H9 (cell line): ENCODE measurements around the gene GPC4. TPM values are rescaled to one million over a fixed set of nuclear protein-coding genes. Genes with fewer than 3 reads are reported as not detected.

Experiments used
- DNase-seq: peaks from one replicate; pipeline ENCODE4 v3.0.0-alpha.2; 2017
- H2AFZ ChIP-seq: one replicate; pipeline ENCODE4 v1.6.1; 2013; ENCODE audit warnings: mild to moderate bottlenecking, low read length, control low read depth, moderate library complexity
- H2AK5ac ChIP-seq: 2 replicates; pipeline ENCODE4 v1.6.1; 2013; ENCODE audit warnings: low read length, control low read depth, mixed read lengths; ENCODE audit not compliant: insufficient read length
- H2BK120ac ChIP-seq: one replicate; pipeline ENCODE4 v1.6.1; 2013; ENCODE audit warnings: low read depth, mild to moderate bottlenecking, low read length, control low read depth, inconsistent platforms; ENCODE audit not compliant: poor library complexity, severe bottlenecking
- H2BK12ac ChIP-seq: 2 replicates; pipeline ENCODE4 v1.6.1; 2013; ENCODE audit warnings: low read length, control low read depth, mixed read lengths, low read depth; ENCODE audit not compliant: insufficient read length
- H2BK15ac ChIP-seq: 2 replicates; pipeline ENCODE4 v1.6.1; 2013; ENCODE audit warnings: low read depth, low read length, control low read depth
- H2BK20ac ChIP-seq: one replicate; pipeline ENCODE4 v1.6.1; 2013; ENCODE audit warnings: low read depth, mild to moderate bottlenecking, low read length, control low read depth, inconsistent platforms; ENCODE audit not compliant: poor library complexity, severe bottlenecking
- H2BK5ac ChIP-seq: 2 replicates; pipeline ENCODE4 v1.6.1; 2013; ENCODE audit warnings: low read length, control low read depth, mixed read lengths; ENCODE audit not compliant: insufficient read length
- H3K14ac ChIP-seq: 2 replicates; pipeline ENCODE4 v1.6.1; 2013; ENCODE audit warnings: low read length, control low read depth; ENCODE audit not compliant: insufficient read depth
- H3K18ac ChIP-seq: 2 replicates; pipeline ENCODE4 v1.6.1; 2013; ENCODE audit warnings: low read depth, mild to moderate bottlenecking, mixed read lengths, low read length, control low read depth; ENCODE audit not compliant: insufficient read length
- H3K23ac ChIP-seq: 2 replicates; pipeline ENCODE4 v1.6.1; 2013; ENCODE audit warnings: low read length, control low read depth, mixed read lengths, low read depth; ENCODE audit not compliant: insufficient read length
- H3K23me2 ChIP-seq: 2 replicates; pipeline ENCODE4 v1.6.1; 2013; ENCODE audit warnings: low read depth, mild to moderate bottlenecking, mixed read lengths, low read length, control low read depth; ENCODE audit not compliant: insufficient read length, poor library complexity, severe bottlenecking
- H3K27ac ChIP-seq: 2 replicates; pipeline ENCODE4 v1.5.1; 2013; ENCODE audit warnings: low read length, control low read depth, mixed read lengths, low read depth; ENCODE audit not compliant: insufficient read length
- H3K27me3 ChIP-seq: 2 replicates; pipeline ENCODE4 v1.6.1; 2013; ENCODE audit warnings: low read length, control low read depth, inconsistent platforms; ENCODE audit not compliant: insufficient read depth
- H3K4ac ChIP-seq: 2 replicates; pipeline ENCODE4 v1.6.1; 2013; ENCODE audit warnings: low read depth, mild to moderate bottlenecking, control low read depth, inconsistent platforms, low read length, moderate library complexity
- H3K4me1 ChIP-seq: 2 replicates; pipeline ENCODE4 v1.6.1; 2013; ENCODE audit warnings: low read length, control low read depth, inconsistent platforms; ENCODE audit not compliant: insufficient read depth
- H3K4me2 ChIP-seq: 2 replicates; pipeline ENCODE4 v1.6.1; 2013; ENCODE audit warnings: low read length, control low read depth, mixed read lengths; ENCODE audit not compliant: insufficient read length, insufficient read depth
- H3K56ac ChIP-seq: 2 replicates; pipeline ENCODE4 v1.6.1; 2013; ENCODE audit warnings: low read depth, mild to moderate bottlenecking, mixed read lengths, low read length, control low read depth; ENCODE audit not compliant: insufficient read length
- H3K79me1 ChIP-seq: 2 replicates; pipeline ENCODE4 v1.6.1; 2013; ENCODE audit warnings: low read depth, mild to moderate bottlenecking, moderate library complexity, low read length, control low read depth, inconsistent platforms; ENCODE audit not compliant: insufficient read depth, poor library complexity, severe bottlenecking
- H3K79me2 ChIP-seq: 2 replicates; pipeline ENCODE4 v1.6.1; 2013; ENCODE audit warnings: low read length, control low read depth, inconsistent platforms; ENCODE audit not compliant: insufficient read depth
- H3K9ac ChIP-seq: 2 replicates; pipeline ENCODE4 v1.6.1; 2013; ENCODE audit warnings: low read length, control low read depth, mixed read lengths; ENCODE audit not compliant: insufficient read length; ENCODE audit errors: extremely low read depth
- H3K9me3 ChIP-seq: one replicate; pipeline ENCODE4 v1.6.1; 2013; ENCODE audit warnings: low read depth, low read length, inconsistent platforms; ENCODE audit not compliant: control insufficient read depth
- H3T11ph ChIP-seq: one replicate; pipeline ENCODE4 v1.6.1; 2013; ENCODE audit warnings: mild to moderate bottlenecking, low read length, control low read depth, inconsistent platforms
- H4K20me1 ChIP-seq: one replicate; pipeline ENCODE4 v1.6.1; 2013; ENCODE audit not compliant: control insufficient read depth, insufficient read length, insufficient read depth
- H4K5ac ChIP-seq: 2 replicates; pipeline ENCODE4 v1.6.1; 2013; ENCODE audit warnings: low read depth, mild to moderate bottlenecking, mixed read lengths, low read length, control low read depth; ENCODE audit not compliant: insufficient read length
- H4K8ac ChIP-seq: replicated peaks from 2 replicates; pipeline ENCODE4 v1.6.1; 2013; ENCODE audit warnings: low read length, control low read depth, mixed read lengths, low read depth; ENCODE audit not compliant: insufficient read length
- H4K91ac ChIP-seq: 2 replicates; pipeline ENCODE4 v1.6.1; 2013; ENCODE audit warnings: low read depth, mild to moderate bottlenecking, moderate library complexity, mixed read lengths, low read length, control low read depth; ENCODE audit not compliant: insufficient read length
- H3K27ac Mint-ChIP-seq, 3 experiments: 2 replicates in 2 of 3; 3 replicates in 1 of 3; pipeline ENCODE4 v1.8.0; 2020 to 2021; ENCODE audit warnings: mixed read lengths in 3 of 3, mild to moderate bottlenecking in 1 of 3, moderate library complexity in 1 of 3
- H3K27me3 Mint-ChIP-seq: 2 replicates; pipeline ENCODE4 v1.8.0; 2021; ENCODE audit warnings: low read depth, mild to moderate bottlenecking, moderate library complexity, mixed read lengths
- H3K36me3 Mint-ChIP-seq, 3 experiments: 2 replicates in 2 of 3; 3 replicates in 1 of 3; pipeline ENCODE4 v1.8.0; 2020 to 2021; ENCODE audit warnings: low read depth in 3 of 3, mixed read lengths in 3 of 3; ENCODE audit not compliant: insufficient read depth in 1 of 3
- H3K4me1 Mint-ChIP-seq, 2 experiments: 2 replicates each; pipeline ENCODE4 v1.8.0; 2020; ENCODE audit warnings: mixed read lengths in 2 of 2
- H3K4me3 Mint-ChIP-seq, 2 experiments: 2 replicates in 1 of 2; 3 replicates in 1 of 2; pipeline ENCODE4 v1.8.0; 2020 to 2021; ENCODE audit warnings: mild to moderate bottlenecking in 2 of 2, mixed read lengths in 2 of 2, moderate library complexity in 1 of 2
- H3K9me3 Mint-ChIP-seq, 2 experiments: 2 replicates in 1 of 2; 3 replicates in 1 of 2; pipeline ENCODE4 v1.8.0; 2020; ENCODE audit warnings: mild to moderate bottlenecking in 2 of 2, mixed read lengths in 2 of 2, moderate library complexity in 1 of 2
- WGBS: extraction: QIAGEN DNeasy Blood & Tissue Kit; methylation state at CpG from one replicate; pipeline ENCODE4 v1.1.7; 2013; ENCODE audit warnings: missing lambda C conversion rate, low lambda C conversion rate, mixed read lengths; ENCODE audit not compliant: insufficient read length; ENCODE audit errors: extremely low coverage; 5-methylcytosine and 5-hydroxymethylcytosine counted together
- total RNA-seq: library from RNA; stranded (reverse); gene quantifications from 2 replicates; pipeline ENCODE4 v1.2.1, GENCODE V29; 2021
- TF ChIP-seq, protein P1 (sequence below): fragments of 200-600 bp; sonication (generic); conservative IDR thresholded peaks from 3 replicates; pipeline ENCODE4 v1.8.0; 2021; ENCODE audit warnings: antibody characterized with exemption, mild to moderate bottlenecking

The GPC4 gene
- total RNA-seq, 1 experiment from 2014 or later = 416 TPM

DNA sequence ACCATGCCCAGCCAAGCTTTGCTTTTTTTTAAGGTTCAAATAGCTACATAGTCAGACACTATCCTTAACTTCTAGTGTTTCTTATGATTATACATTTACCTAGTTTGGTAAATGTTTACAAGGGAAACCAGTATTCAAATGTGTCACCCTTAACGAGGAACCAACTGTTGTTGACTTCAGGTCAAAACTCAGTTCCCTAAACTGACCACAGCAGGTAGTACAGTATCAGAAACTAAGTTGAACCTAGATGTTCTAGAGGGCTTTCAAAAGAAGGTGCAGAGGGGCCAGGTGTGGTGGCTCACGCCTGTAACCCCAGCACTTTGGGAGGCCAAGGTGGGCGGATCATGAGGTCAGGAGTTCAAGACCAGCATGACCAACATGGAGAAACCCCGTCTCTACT, 11.3 kb downstream of the GPC4 start:
- H3K4me3 Mint-ChIP-seq = no peak overlapping the region
- H2BK120ac ChIP-seq = no peak overlapping the region
- H3K79me1 ChIP-seq = peaks cover 2% of the 10 kb centered on the region
- H3K27ac Mint-ChIP-seq = no peak overlapping the region; a peak in 1 of 7 replicates
- H2AK5ac ChIP-seq = no peak overlapping the region
- H2BK12ac ChIP-seq = no peak overlapping the region
- no peak overlapping the region for H2AFZ ChIP-seq
- DNase-seq = no peak
- TF ChIP-seq, protein P1, sequence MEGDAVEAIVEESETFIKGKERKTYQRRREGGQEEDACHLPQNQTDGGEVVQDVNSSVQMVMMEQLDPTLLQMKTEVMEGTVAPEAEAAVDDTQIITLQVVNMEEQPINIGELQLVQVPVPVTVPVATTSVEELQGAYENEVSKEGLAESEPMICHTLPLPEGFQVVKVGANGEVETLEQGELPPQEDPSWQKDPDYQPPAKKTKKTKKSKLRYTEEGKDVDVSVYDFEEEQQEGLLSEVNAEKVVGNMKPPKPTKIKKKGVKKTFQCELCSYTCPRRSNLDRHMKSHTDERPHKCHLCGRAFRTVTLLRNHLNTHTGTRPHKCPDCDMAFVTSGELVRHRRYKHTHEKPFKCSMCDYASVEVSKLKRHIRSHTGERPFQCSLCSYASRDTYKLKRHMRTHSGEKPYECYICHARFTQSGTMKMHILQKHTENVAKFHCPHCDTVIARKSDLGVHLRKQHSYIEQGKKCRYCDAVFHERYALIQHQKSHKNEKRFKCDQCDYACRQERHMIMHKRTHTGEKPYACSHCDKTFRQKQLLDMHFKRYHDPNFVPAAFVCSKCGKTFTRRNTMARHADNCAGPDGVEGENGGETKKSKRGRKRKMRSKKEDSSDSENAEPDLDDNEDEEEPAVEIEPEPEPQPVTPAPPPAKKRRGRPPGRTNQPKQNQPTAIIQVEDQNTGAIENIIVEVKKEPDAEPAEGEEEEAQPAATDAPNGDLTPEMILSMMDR = no peak
- no peaks in the 10 kb centered on the region; the same call in 1 of the 2 replicates for H3K27me3 Mint-ChIP-seq
- no peak overlapping the region for H3K4ac ChIP-seq
- no peaks in the 10 kb centered on the region for H3K9me3 ChIP-seq
- no peak overlapping the region for H2BK15ac ChIP-seq
- H3K14ac ChIP-seq = no peak overlapping the region
- H3K36me3 Mint-ChIP-seq = peaks cover 56 to 92% (median 79%) of the 10 kb centered on the region in 3 experiments
- no CpG with 5 or more reads among the region's 4 CpGs for WGBS
- 0 out of 2 replicates have a peak, but pooled peaks cover 5% of the 10 kb centered on the region for H3K4me1 ChIP-seq
- H2BK20ac ChIP-seq = no peak overlapping the region
- H3K23ac ChIP-seq = no peak overlapping the region
- no peak overlapping the region for H4K8ac ChIP-seq
- H3K23me2 ChIP-seq = no peaks in the 10 kb centered on the region
- H3K27me3 ChIP-seq = no peaks in the 10 kb centered on the region
- H2BK5ac ChIP-seq = no peak overlapping the region
- no peak overlapping the region for H3K56ac ChIP-seq
- no peak overlapping the region for H3K18ac ChIP-seq
- no peak overlapping the region for H4K5ac ChIP-seq
- no peaks in the 10 kb centered on the region for H3K9me3 Mint-ChIP-seq
- no peak overlapping the region for H3T11ph ChIP-seq
- H3K4me2 ChIP-seq = no peak overlapping the region
- H3K27ac ChIP-seq = no peak overlapping the region
- H3K4me1 Mint-ChIP-seq = peaks cover 52 to 53% of the 10 kb centered on the region in 2 experiments
- no peak overlapping the region for H4K91ac ChIP-seq
- H4K20me1 ChIP-seq = no peaks in the 10 kb centered on the region
- H3K79me2 ChIP-seq = peaks cover 84% of the 10 kb centered on the region
- no peak overlapping the region for H3K9ac ChIP-seq
